ENCODE data around the gene PEX6.
"Not testable (repeated sequence)": the region's sequence is repeated elsewhere in the genome, so short reads cannot be mapped to it uniquely, and the experiment has no call there.

PEX6 gene

GRCh38 chr6:42941356-42941755 lies 37.6 kb downstream of the PEX6 start:
- H3K9me3 ChIP-seq (ENCODE audit: control insufficient read depth in 1 of 2, low read length in 2 of 2); H3K4me3 ChIP-seq (ENCODE audit: low read depth in 1 of 2, low read length in 2 of 2); H3K27ac ChIP-seq (ENCODE audit: low read length); H3K4me1 ChIP-seq (ENCODE audit: control insufficient read depth in 1 of 2, insufficient read depth in 2 of 2, low read length in 2 of 2); H3K27me3 ChIP-seq (ENCODE audit: low read depth, low read length): not testable (repeated sequence)
- peaks cover 20 to 33% of the 10 kb centered on the region in 2 donors for H3K36me3 ChIP-seq (ENCODE audit: control insufficient read depth in 1 of 2, insufficient read depth in 2 of 2, low read length in 2 of 2)

GRCh38 chr6:42940493-42941045 lies 38.4 kb downstream of the PEX6 start:
- no peaks in the 10 kb centered on the region for H3K4me1 ChIP-seq (ENCODE audit: control insufficient read depth in 1 of 2, insufficient read depth in 2 of 2, low read length in 2 of 2)
- no peaks in the 10 kb centered on the region for H3K27me3 ChIP-seq (ENCODE audit: low read depth, low read length)
- no peaks in the 10 kb centered on the region for H3K9me3 ChIP-seq (ENCODE audit: control insufficient read depth in 1 of 2, low read length in 2 of 2)
- H3K36me3 ChIP-seq (ENCODE audit: control insufficient read depth in 1 of 2, insufficient read depth in 2 of 2, low read length in 2 of 2): peaks cover 26 to 41% of the 10 kb centered on the region in 2 donors
- H3K27ac ChIP-seq (ENCODE audit: low read length): no peak overlapping the region
- H3K4me3 ChIP-seq (ENCODE audit: low read depth in 1 of 2, low read length in 2 of 2): no peak overlapping the region

- no peaks in the 10 kb centered on the region for H3K4me1 ChIP-seq (ENCODE audit: control insufficient read depth in 1 of 2, insufficient read depth in 2 of 2, low read length in 2 of 2)
- H3K9me3 ChIP-seq (ENCODE audit: control insufficient read depth in 1 of 2, low read length in 2 of 2): no peaks in the 10 kb centered on the region
- H3K4me3 ChIP-seq (ENCODE audit: low read depth in 1 of 2, low read length in 2 of 2): no peak overlapping the region
- no peaks in the 10 kb centered on the region for H3K27me3 ChIP-seq (ENCODE audit: low read depth, low read length)
- no peak overlapping the region for H3K27ac ChIP-seq (ENCODE audit: low read length)
- peaks cover 30 to 45% of the 10 kb centered on the region in 2 donors for H3K36me3 ChIP-seq (ENCODE audit: control insufficient read depth in 1 of 2, insufficient read depth in 2 of 2, low read length in 2 of 2)
Measured at GRCh38 chr6:42939810-42940167, 39.2 kb downstream of the PEX6 start.

- no peak overlapping the region for H3K4me3 ChIP-seq (ENCODE audit: low read depth in 1 of 2, low read length in 2 of 2)
- H3K9me3 ChIP-seq (ENCODE audit: control insufficient read depth in 1 of 2, low read length in 2 of 2): no peaks in the 10 kb centered on the region
- no peaks in the 10 kb centered on the region for H3K27me3 ChIP-seq (ENCODE audit: low read depth, low read length)
- no peak overlapping the region for H3K27ac ChIP-seq (ENCODE audit: low read length)
- H3K4me1 ChIP-seq (ENCODE audit: control insufficient read depth in 1 of 2, insufficient read depth in 2 of 2, low read length in 2 of 2): no peaks in the 10 kb centered on the region
- H3K36me3 ChIP-seq (ENCODE audit: control insufficient read depth in 1 of 2, insufficient read depth in 2 of 2, low read length in 2 of 2): peaks cover 30 to 48% of the 10 kb centered on the region in 2 donors
Measured at GRCh38 chr6:42938987-42939809, 39.8 kb downstream of the PEX6 start.

- H3K27me3 ChIP-seq (ENCODE audit: low read depth, low read length): no peaks in the 10 kb centered on the region
- H3K27ac ChIP-seq (ENCODE audit: low read length): no peak overlapping the region
- no peaks in the 10 kb centered on the region for H3K4me1 ChIP-seq (ENCODE audit: control insufficient read depth in 1 of 2, insufficient read depth in 2 of 2, low read length in 2 of 2)
- H3K4me3 ChIP-seq (ENCODE audit: low read depth in 1 of 2, low read length in 2 of 2): no peak overlapping the region
- peaks cover 27 to 50% of the 10 kb centered on the region in 2 donors for H3K36me3 ChIP-seq (ENCODE audit: control insufficient read depth in 1 of 2, insufficient read depth in 2 of 2, low read length in 2 of 2)
- no peaks in the 10 kb centered on the region for H3K9me3 ChIP-seq (ENCODE audit: control insufficient read depth in 1 of 2, low read length in 2 of 2)
Measured at GRCh38 chr6:42938428-42938796, 40.6 kb downstream of the PEX6 start.

- Histone ChIP-seq H3K4me3 (ENCODE audit: low read depth in 1 of 2, low read length in 2 of 2) (no peak overlapping the region), H3K27ac (ENCODE audit: low read length) (no peak overlapping the region), H3K36me3 (ENCODE audit: control insufficient read depth in 1 of 2, insufficient read depth in 2 of 2, low read length in 2 of 2) (peaks cover 25 to 50% of the 10 kb centered on the region in 2 donors), H3K27me3 (ENCODE audit: low read depth, low read length) (no peaks in the 10 kb centered on the region), H3K4me1 (ENCODE audit: control insufficient read depth in 1 of 2, insufficient read depth in 2 of 2, low read length in 2 of 2) (peaks cover 3 to 5% of the 10 kb centered on the region in 2 donors), H3K9me3 (ENCODE audit: control insufficient read depth in 1 of 2, low read length in 2 of 2) (no peaks in the 10 kb centered on the region)
Measured at GRCh38 chr6:42937548-42938427, 41.2 kb downstream of the PEX6 start.

GRCh38 chr6:42936398-42936797 lies 42.6 kb downstream of the PEX6 start:
- Histone ChIP-seq H3K27ac (ENCODE audit: low read length) (no peak overlapping the region), H3K27me3 (ENCODE audit: low read depth, low read length) (no peaks in the 10 kb centered on the region), H3K4me1 (ENCODE audit: control insufficient read depth in 1 of 2, insufficient read depth in 2 of 2, low read length in 2 of 2) (peaks cover 6 to 13% of the 10 kb centered on the region in 2 donors), H3K4me3 (ENCODE audit: low read depth in 1 of 2, low read length in 2 of 2) (no peak overlapping the region), H3K9me3 (ENCODE audit: control insufficient read depth in 1 of 2, low read length in 2 of 2) (no peaks in the 10 kb centered on the region), H3K36me3 (ENCODE audit: control insufficient read depth in 1 of 2, insufficient read depth in 2 of 2, low read length in 2 of 2) (peaks cover 32 to 50% of the 10 kb centered on the region in 2 donors)

- H3K36me3 ChIP-seq (ENCODE audit: control insufficient read depth in 1 of 2, insufficient read depth in 2 of 2, low read length in 2 of 2): peaks cover 32 to 50% of the 10 kb centered on the region in 2 donors
- H3K27ac ChIP-seq (ENCODE audit: low read length): no peak overlapping the region
- no peaks in the 10 kb centered on the region for H3K9me3 ChIP-seq (ENCODE audit: control insufficient read depth in 1 of 2, low read length in 2 of 2)
- no peaks in the 10 kb centered on the region for H3K27me3 ChIP-seq (ENCODE audit: low read depth, low read length)
- no peak overlapping the region for H3K4me3 ChIP-seq (ENCODE audit: low read depth in 1 of 2, low read length in 2 of 2)
- peaks cover 6 to 24% of the 10 kb centered on the region in 2 donors for H3K4me1 ChIP-seq (ENCODE audit: control insufficient read depth in 1 of 2, insufficient read depth in 2 of 2, low read length in 2 of 2)
Measured at GRCh38 chr6:42935322-42935721, 43.7 kb downstream of the PEX6 start.

GRCh38 chr6:42933205-42933604 lies 45.8 kb downstream of the PEX6 start:
- no peaks in the 10 kb centered on the region for H3K9me3 ChIP-seq (ENCODE audit: control insufficient read depth in 1 of 2, low read length in 2 of 2)
- no peak overlapping the region for H3K27ac ChIP-seq (ENCODE audit: low read length)
- no peak overlapping the region for H3K4me3 ChIP-seq (ENCODE audit: low read depth in 1 of 2, low read length in 2 of 2)
- no peaks in the 10 kb centered on the region for H3K27me3 ChIP-seq (ENCODE audit: low read depth, low read length)
- peaks cover 27 to 35% of the 10 kb centered on the region in 2 donors for H3K36me3 ChIP-seq (ENCODE audit: control insufficient read depth in 1 of 2, insufficient read depth in 2 of 2, low read length in 2 of 2)
- H3K4me1 ChIP-seq (ENCODE audit: control insufficient read depth in 1 of 2, insufficient read depth in 2 of 2, low read length in 2 of 2): peaks cover 10 to 27% of the 10 kb centered on the region in 2 donors

- Histone ChIP-seq H3K4me3 (ENCODE audit: low read depth in 1 of 2, low read length in 2 of 2) (no peak overlapping the region), H3K27me3 (ENCODE audit: low read depth, low read length) (no peaks in the 10 kb centered on the region), H3K9me3 (ENCODE audit: control insufficient read depth in 1 of 2, low read length in 2 of 2) (no peaks in the 10 kb centered on the region), H3K4me1 (ENCODE audit: control insufficient read depth in 1 of 2, insufficient read depth in 2 of 2, low read length in 2 of 2) (peaks cover 10 to 27% of the 10 kb centered on the region in 2 donors), H3K36me3 (ENCODE audit: control insufficient read depth in 1 of 2, insufficient read depth in 2 of 2, low read length in 2 of 2) (peaks cover 21 to 27% of the 10 kb centered on the region in 2 donors), H3K27ac (ENCODE audit: low read length) (peak overlapping the region; percentile 27)
Measured at GRCh38 chr6:42932412-42932811, 46.6 kb downstream of the PEX6 start.

- H3K36me3 ChIP-seq (ENCODE audit: control insufficient read depth in 1 of 2, insufficient read depth in 2 of 2, low read length in 2 of 2): peaks cover 5 to 7% of the 10 kb centered on the region in 2 donors
- no peaks in the 10 kb centered on the region for H3K27me3 ChIP-seq (ENCODE audit: low read depth, low read length)
- peak overlapping the region; percentile 70 to 81 for H3K4me3 ChIP-seq (ENCODE audit: low read depth in 1 of 2, low read length in 2 of 2)
- peaks cover 10 to 27% of the 10 kb centered on the region in 2 donors for H3K4me1 ChIP-seq (ENCODE audit: control insufficient read depth in 1 of 2, insufficient read depth in 2 of 2, low read length in 2 of 2)
- H3K27ac ChIP-seq (ENCODE audit: low read length): peak overlapping the region; percentile 94
- H3K9me3 ChIP-seq (ENCODE audit: control insufficient read depth in 1 of 2, low read length in 2 of 2): no peaks in the 10 kb centered on the region
Measured at GRCh38 chr6:42929821-42930360, 49.1 kb downstream of the PEX6 start.

All from muscle layer of duodenum (tissue), 2 donors.